H9 (cell line): ENCODE measurements around the gene SERPINB10. TPM values are rescaled to one million over a fixed set of nuclear protein-coding genes. Genes with fewer than 3 reads are reported as not detected.

Experiments
- DNase-seq: peaks from one replicate; pipeline ENCODE4 v3.0.0-alpha.2; 2017
- H2AFZ ChIP-seq: one replicate; pipeline ENCODE4 v1.6.1; 2013; ENCODE audit warnings: mild to moderate bottlenecking, low read length, control low read depth, moderate library complexity
- H2AK5ac ChIP-seq: 2 replicates; pipeline ENCODE4 v1.6.1; 2013; ENCODE audit warnings: low read length, control low read depth, mixed read lengths; ENCODE audit not compliant: insufficient read length
- H2BK120ac ChIP-seq: one replicate; pipeline ENCODE4 v1.6.1; 2013; ENCODE audit warnings: low read depth, mild to moderate bottlenecking, low read length, control low read depth, inconsistent platforms; ENCODE audit not compliant: poor library complexity, severe bottlenecking
- H2BK12ac ChIP-seq: 2 replicates; pipeline ENCODE4 v1.6.1; 2013; ENCODE audit warnings: low read length, control low read depth, mixed read lengths, low read depth; ENCODE audit not compliant: insufficient read length
- H2BK15ac ChIP-seq: 2 replicates; pipeline ENCODE4 v1.6.1; 2013; ENCODE audit warnings: low read depth, low read length, control low read depth
- H2BK20ac ChIP-seq: one replicate; pipeline ENCODE4 v1.6.1; 2013; ENCODE audit warnings: low read depth, mild to moderate bottlenecking, low read length, control low read depth, inconsistent platforms; ENCODE audit not compliant: poor library complexity, severe bottlenecking
- H2BK5ac ChIP-seq: 2 replicates; pipeline ENCODE4 v1.6.1; 2013; ENCODE audit warnings: low read length, control low read depth, mixed read lengths; ENCODE audit not compliant: insufficient read length
- H3K14ac ChIP-seq: 2 replicates; pipeline ENCODE4 v1.6.1; 2013; ENCODE audit warnings: low read length, control low read depth; ENCODE audit not compliant: insufficient read depth
- H3K18ac ChIP-seq: 2 replicates; pipeline ENCODE4 v1.6.1; 2013; ENCODE audit warnings: low read depth, mild to moderate bottlenecking, mixed read lengths, low read length, control low read depth; ENCODE audit not compliant: insufficient read length
- H3K23ac ChIP-seq: 2 replicates; pipeline ENCODE4 v1.6.1; 2013; ENCODE audit warnings: low read length, control low read depth, mixed read lengths, low read depth; ENCODE audit not compliant: insufficient read length
- H3K23me2 ChIP-seq: 2 replicates; pipeline ENCODE4 v1.6.1; 2013; ENCODE audit warnings: low read depth, mild to moderate bottlenecking, mixed read lengths, low read length, control low read depth; ENCODE audit not compliant: insufficient read length, poor library complexity, severe bottlenecking
- H3K27ac ChIP-seq: 2 replicates; pipeline ENCODE4 v1.5.1; 2013; ENCODE audit warnings: low read length, control low read depth, mixed read lengths, low read depth; ENCODE audit not compliant: insufficient read length
- H3K27me3 ChIP-seq: 2 replicates; pipeline ENCODE4 v1.6.1; 2013; ENCODE audit warnings: low read length, control low read depth, inconsistent platforms; ENCODE audit not compliant: insufficient read depth
- H3K4ac ChIP-seq: 2 replicates; pipeline ENCODE4 v1.6.1; 2013; ENCODE audit warnings: low read depth, mild to moderate bottlenecking, control low read depth, inconsistent platforms, low read length, moderate library complexity
- H3K4me1 ChIP-seq: 2 replicates; pipeline ENCODE4 v1.6.1; 2013; ENCODE audit warnings: low read length, control low read depth, inconsistent platforms; ENCODE audit not compliant: insufficient read depth
- H3K4me2 ChIP-seq: 2 replicates; pipeline ENCODE4 v1.6.1; 2013; ENCODE audit warnings: low read length, control low read depth, mixed read lengths; ENCODE audit not compliant: insufficient read length, insufficient read depth
- H3K56ac ChIP-seq: 2 replicates; pipeline ENCODE4 v1.6.1; 2013; ENCODE audit warnings: low read depth, mild to moderate bottlenecking, mixed read lengths, low read length, control low read depth; ENCODE audit not compliant: insufficient read length
- H3K79me1 ChIP-seq: 2 replicates; pipeline ENCODE4 v1.6.1; 2013; ENCODE audit warnings: low read depth, mild to moderate bottlenecking, moderate library complexity, low read length, control low read depth, inconsistent platforms; ENCODE audit not compliant: insufficient read depth, poor library complexity, severe bottlenecking
- H3K79me2 ChIP-seq: 2 replicates; pipeline ENCODE4 v1.6.1; 2013; ENCODE audit warnings: low read length, control low read depth, inconsistent platforms; ENCODE audit not compliant: insufficient read depth
- H3K9ac ChIP-seq: 2 replicates; pipeline ENCODE4 v1.6.1; 2013; ENCODE audit warnings: low read length, control low read depth, mixed read lengths; ENCODE audit not compliant: insufficient read length; ENCODE audit errors: extremely low read depth
- H3K9me3 ChIP-seq: one replicate; pipeline ENCODE4 v1.6.1; 2013; ENCODE audit warnings: low read depth, low read length, inconsistent platforms; ENCODE audit not compliant: control insufficient read depth
- H3T11ph ChIP-seq: one replicate; pipeline ENCODE4 v1.6.1; 2013; ENCODE audit warnings: mild to moderate bottlenecking, low read length, control low read depth, inconsistent platforms
- H4K20me1 ChIP-seq: one replicate; pipeline ENCODE4 v1.6.1; 2013; ENCODE audit not compliant: control insufficient read depth, insufficient read length, insufficient read depth
- H4K5ac ChIP-seq: 2 replicates; pipeline ENCODE4 v1.6.1; 2013; ENCODE audit warnings: low read depth, mild to moderate bottlenecking, mixed read lengths, low read length, control low read depth; ENCODE audit not compliant: insufficient read length
- H4K8ac ChIP-seq: replicated peaks from 2 replicates; pipeline ENCODE4 v1.6.1; 2013; ENCODE audit warnings: low read length, control low read depth, mixed read lengths, low read depth; ENCODE audit not compliant: insufficient read length
- H4K91ac ChIP-seq: 2 replicates; pipeline ENCODE4 v1.6.1; 2013; ENCODE audit warnings: low read depth, mild to moderate bottlenecking, moderate library complexity, mixed read lengths, low read length, control low read depth; ENCODE audit not compliant: insufficient read length
- H3K27ac Mint-ChIP-seq, 3 experiments: 2 replicates in 2 of 3; 3 replicates in 1 of 3; pipeline ENCODE4 v1.8.0; 2020 to 2021; ENCODE audit warnings: mixed read lengths in 3 of 3, mild to moderate bottlenecking in 1 of 3, moderate library complexity in 1 of 3
- H3K27me3 Mint-ChIP-seq: 2 replicates; pipeline ENCODE4 v1.8.0; 2021; ENCODE audit warnings: low read depth, mild to moderate bottlenecking, moderate library complexity, mixed read lengths
- H3K36me3 Mint-ChIP-seq, 3 experiments: 2 replicates in 2 of 3; 3 replicates in 1 of 3; pipeline ENCODE4 v1.8.0; 2020 to 2021; ENCODE audit warnings: low read depth in 3 of 3, mixed read lengths in 3 of 3; ENCODE audit not compliant: insufficient read depth in 1 of 3
- H3K4me1 Mint-ChIP-seq, 2 experiments: 2 replicates each; pipeline ENCODE4 v1.8.0; 2020; ENCODE audit warnings: mixed read lengths in 2 of 2
- H3K4me3 Mint-ChIP-seq, 2 experiments: 2 replicates in 1 of 2; 3 replicates in 1 of 2; pipeline ENCODE4 v1.8.0; 2020 to 2021; ENCODE audit warnings: mild to moderate bottlenecking in 2 of 2, mixed read lengths in 2 of 2, moderate library complexity in 1 of 2
- H3K9me3 Mint-ChIP-seq, 2 experiments: 2 replicates in 1 of 2; 3 replicates in 1 of 2; pipeline ENCODE4 v1.8.0; 2020; ENCODE audit warnings: mild to moderate bottlenecking in 2 of 2, mixed read lengths in 2 of 2, moderate library complexity in 1 of 2
- WGBS: extraction: QIAGEN DNeasy Blood & Tissue Kit; methylation state at CpG from one replicate; pipeline ENCODE4 v1.1.7; 2013; ENCODE audit warnings: missing lambda C conversion rate, low lambda C conversion rate, mixed read lengths; ENCODE audit not compliant: insufficient read length; ENCODE audit errors: extremely low coverage; 5-methylcytosine and 5-hydroxymethylcytosine counted together
- total RNA-seq: library from RNA; stranded (reverse); gene quantifications from 2 replicates; pipeline ENCODE4 v1.2.1, GENCODE V29; 2021
- TF ChIP-seq, protein P1 (sequence below): fragments of 200-600 bp; sonication (generic); conservative IDR thresholded peaks from 3 replicates; pipeline ENCODE4 v1.8.0; 2021; ENCODE audit warnings: antibody characterized with exemption, mild to moderate bottlenecking

The SERPINB10 gene
- total RNA-seq, 1 experiment from 2014 or later: not detected

DNA sequence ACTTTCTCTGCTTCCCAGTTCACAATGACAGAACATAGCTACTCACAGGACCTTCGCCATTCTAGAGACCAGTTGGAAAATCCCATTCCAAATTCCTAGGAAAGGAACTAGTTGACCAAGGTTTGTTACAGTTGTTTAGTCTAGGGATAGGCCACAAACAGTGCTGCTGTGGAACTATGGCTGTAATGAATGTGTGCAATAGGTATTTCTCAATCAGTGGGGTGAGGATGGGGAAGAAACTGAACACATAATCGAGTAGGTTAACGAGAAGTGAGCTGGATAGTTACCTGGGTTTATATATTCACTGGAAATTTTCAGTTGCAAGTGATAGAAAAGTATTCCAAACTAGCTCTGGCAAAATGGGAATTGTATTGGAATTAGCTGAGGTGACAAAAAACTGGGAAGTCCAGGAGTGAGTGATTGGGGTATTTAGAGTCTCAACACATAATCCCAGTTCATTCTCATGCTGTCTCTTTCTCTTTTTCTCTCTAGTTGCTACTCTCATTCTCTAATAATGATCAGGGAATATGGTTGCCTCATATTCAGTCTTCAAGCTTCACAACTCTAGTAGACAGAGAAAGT, 23.1 kb downstream of the SERPINB10 start:
- TF ChIP-seq, protein P1, sequence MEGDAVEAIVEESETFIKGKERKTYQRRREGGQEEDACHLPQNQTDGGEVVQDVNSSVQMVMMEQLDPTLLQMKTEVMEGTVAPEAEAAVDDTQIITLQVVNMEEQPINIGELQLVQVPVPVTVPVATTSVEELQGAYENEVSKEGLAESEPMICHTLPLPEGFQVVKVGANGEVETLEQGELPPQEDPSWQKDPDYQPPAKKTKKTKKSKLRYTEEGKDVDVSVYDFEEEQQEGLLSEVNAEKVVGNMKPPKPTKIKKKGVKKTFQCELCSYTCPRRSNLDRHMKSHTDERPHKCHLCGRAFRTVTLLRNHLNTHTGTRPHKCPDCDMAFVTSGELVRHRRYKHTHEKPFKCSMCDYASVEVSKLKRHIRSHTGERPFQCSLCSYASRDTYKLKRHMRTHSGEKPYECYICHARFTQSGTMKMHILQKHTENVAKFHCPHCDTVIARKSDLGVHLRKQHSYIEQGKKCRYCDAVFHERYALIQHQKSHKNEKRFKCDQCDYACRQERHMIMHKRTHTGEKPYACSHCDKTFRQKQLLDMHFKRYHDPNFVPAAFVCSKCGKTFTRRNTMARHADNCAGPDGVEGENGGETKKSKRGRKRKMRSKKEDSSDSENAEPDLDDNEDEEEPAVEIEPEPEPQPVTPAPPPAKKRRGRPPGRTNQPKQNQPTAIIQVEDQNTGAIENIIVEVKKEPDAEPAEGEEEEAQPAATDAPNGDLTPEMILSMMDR: no peak
- H2BK5ac ChIP-seq: no peak overlapping the region
- Mint-ChIP-seq H3K4me3 (no peak overlapping the region), H3K27ac (no peak overlapping the region), H3K36me3 (no peaks in the 10 kb centered on the region), H3K27me3 (peaks cover 17% of the 10 kb centered on the region), H3K4me1 (no peaks in the 10 kb centered on the region), H3K9me3 (no peaks in the 10 kb centered on the region)
- H2BK120ac ChIP-seq: no peak overlapping the region
- no peak overlapping the region for H2AK5ac ChIP-seq
- no peak overlapping the region for H2BK15ac ChIP-seq
- no peaks in the 10 kb centered on the region for H3K4me1 ChIP-seq
- no CpG with 5 or more reads among the region's 3 CpGs for WGBS
- no peak overlapping the region for H2BK12ac ChIP-seq
- no peaks in the 10 kb centered on the region for H3K23me2 ChIP-seq
- no peak overlapping the region for H4K5ac ChIP-seq
- H4K8ac ChIP-seq: no peak overlapping the region
- H3K14ac ChIP-seq: no peak overlapping the region
- no peak overlapping the region for H3K9ac ChIP-seq
- H2BK20ac ChIP-seq: no peak overlapping the region
- no peak for DNase-seq
- no peaks in the 10 kb centered on the region for H3K79me1 ChIP-seq
- no peak overlapping the region for H3T11ph ChIP-seq
- H3K18ac ChIP-seq: no peak overlapping the region
- no peak overlapping the region for H3K56ac ChIP-seq
- no peak overlapping the region for H3K23ac ChIP-seq
- H3K79me2 ChIP-seq: no peaks in the 10 kb centered on the region
- no peak overlapping the region for H3K27ac ChIP-seq
- no peak overlapping the region for H3K4me2 ChIP-seq
- no peak overlapping the region for H2AFZ ChIP-seq
- H4K91ac ChIP-seq: no peak overlapping the region
- H3K4ac ChIP-seq: no peak overlapping the region
- H4K20me1 ChIP-seq: no peaks in the 10 kb centered on the region
- no peaks in the 10 kb centered on the region for H3K27me3 ChIP-seq
- no peaks in the 10 kb centered on the region for H3K9me3 ChIP-seq
